HG03521 (cell line): ENCODE data around the gene AMIGO3.

Experiments used
- ATAC-seq: cut with Tn5 transposase; IDR thresholded peaks from one replicate; pipeline ENCODE4 v1.9.1; 2021; ENCODE audit warnings: mild to moderate bottlenecking, moderate library complexity; ENCODE audit not compliant: unreplicated experiment

Gene AMIGO3

DNA sequence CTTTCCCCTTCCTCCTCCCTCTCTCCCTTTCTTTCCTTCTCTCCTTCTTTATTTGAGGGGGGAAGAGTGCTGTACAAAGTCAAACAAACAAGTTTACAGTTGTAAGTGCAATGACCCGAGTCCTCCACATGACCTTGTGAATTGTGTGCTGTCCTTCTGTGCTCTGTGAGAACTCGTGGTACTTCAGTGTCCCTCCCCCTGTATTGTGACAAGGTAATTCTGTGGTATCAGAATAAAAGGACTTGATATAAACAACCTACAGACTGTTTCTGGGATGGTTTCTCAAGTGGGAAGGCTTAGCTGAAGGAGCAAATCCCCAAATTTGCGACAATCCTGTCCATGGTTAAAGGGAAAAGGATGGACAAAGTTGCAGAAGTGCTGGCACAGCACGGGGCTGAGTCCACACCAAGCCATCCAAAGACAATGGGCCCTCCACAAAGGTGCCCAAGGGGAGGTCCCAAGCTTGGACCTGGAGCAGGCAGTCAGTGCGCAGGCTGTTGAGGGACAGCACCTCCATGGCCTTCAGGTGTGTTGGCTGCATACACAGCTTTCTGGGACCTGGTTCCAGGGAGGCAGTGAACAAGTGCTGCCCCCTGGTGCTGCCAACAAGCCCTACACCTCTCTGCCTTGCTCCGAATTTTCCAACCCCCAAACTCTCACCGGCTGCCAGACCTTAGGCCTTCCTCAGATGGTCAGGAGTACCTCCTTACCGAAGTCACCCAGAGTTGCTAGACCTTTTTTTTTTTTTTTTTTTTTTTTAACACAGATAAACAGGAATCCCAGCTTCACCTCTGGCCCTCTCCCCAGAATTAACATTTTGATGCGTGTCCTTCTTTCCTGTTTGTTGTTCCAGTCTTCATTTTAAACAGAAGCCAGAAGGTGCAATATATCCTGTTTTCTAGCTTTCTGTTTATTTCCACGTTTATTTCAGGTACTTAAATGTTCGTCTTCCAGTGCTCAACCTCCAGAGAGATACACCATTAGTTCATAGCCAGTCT, 47.9 kb downstream of the AMIGO3 start:
- no peak for ATAC-seq

GRCh38 chr3:49670940-49671290, 48.6 kb downstream of the AMIGO3 start:
- ATAC-seq: no peak

DNA sequence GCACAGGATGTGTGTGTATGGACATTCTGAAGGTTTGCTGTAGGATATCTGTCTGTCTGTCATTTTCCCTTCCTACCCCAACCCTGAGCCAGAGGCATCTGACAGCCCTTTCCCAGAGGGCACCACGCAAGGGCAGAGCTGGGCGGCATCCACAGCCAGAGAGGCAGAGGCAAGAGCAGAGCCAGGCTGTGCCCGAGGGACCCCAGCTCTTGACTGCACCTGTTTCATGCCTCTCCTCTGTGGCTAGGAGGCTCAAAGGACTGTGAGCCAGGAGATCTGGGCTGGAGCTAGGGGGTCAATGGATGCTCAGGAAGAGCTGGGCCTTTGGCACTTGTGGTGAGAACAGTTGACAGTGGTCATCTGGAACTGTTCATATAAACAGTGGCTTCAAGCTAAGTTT, 50.1 kb downstream of the AMIGO3 start:
- ATAC-seq: no peak

DNA sequence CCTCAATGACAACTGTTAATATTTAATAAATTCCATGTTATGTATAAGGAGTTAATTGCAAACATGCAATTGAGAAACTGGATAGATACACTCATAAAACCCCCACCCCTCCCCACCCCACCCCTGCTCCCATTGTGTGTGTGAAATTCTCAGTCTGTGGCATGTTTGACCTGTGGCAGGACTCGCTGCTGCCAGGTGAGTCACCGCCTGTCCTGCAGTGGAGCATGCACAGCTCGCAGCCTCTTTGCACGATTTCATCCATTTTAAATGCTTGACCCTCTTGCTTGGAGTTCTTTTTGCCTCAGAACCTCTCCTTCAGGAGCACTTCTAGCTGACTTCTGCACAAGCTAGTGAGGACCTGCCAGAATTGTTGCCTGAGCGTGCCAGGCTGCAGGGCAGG, 50.6 kb downstream of the AMIGO3 start:
- no peak for ATAC-seq

DNA sequence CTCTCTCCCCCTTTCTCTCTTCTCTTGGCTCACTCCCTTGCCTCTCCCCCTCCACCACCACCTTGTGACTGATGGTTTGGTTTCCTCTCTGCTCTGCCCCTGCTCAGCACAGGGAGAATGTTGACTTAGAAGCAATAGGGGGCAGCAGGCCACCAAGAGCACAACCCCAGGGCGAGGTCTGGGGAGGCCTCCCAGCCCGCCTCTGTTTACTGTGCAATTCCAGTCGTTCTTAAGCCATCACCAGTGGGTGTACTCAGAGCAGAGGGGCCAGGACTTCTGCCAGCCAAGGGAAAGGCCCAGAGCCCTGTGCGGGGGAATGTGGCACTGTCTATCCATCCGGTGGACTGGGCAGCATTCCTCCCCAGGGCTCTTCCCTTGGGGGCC, 51.1 kb downstream of the AMIGO3 start:
- ATAC-seq: no peak

GRCh38 chr3:49667701-49668413, 51.6 kb downstream of the AMIGO3 start:
- no peak for ATAC-seq
